Natural killer cell (primary cell): Measurements from ENCODE around the gene AURKAIP1. TPM values are rescaled to one million over a fixed set of nuclear protein-coding genes. Genes with fewer than 3 reads are reported as not detected.

ENCODE experiments used
- ATAC-seq, 3 donors: fragments of 150-1000 bp in 2 of 3; fragments of 200-7000 bp in 1 of 3; cut with Tn5 transposase; 1 replicate in 1 of 3; 2 replicates in 2 of 3; pipeline ENCODE4 v1.10.0; 2021; ENCODE audit warnings: mild to moderate bottlenecking in 2 of 3, moderate library complexity in 2 of 3
- DNase-seq, 2 donors: peaks; one replicate each; pipeline versions ENCODE4 v3.0.0 to v3.0.0-alpha.2; 2013 to 2021; ENCODE audit warnings: mixed read lengths in 1 of 2
- H3K27ac ChIP-seq: one replicate; pipeline ENCODE4 v1.5.1; 2013; ENCODE audit warnings: mild to moderate bottlenecking, low read length
- H3K27me3 ChIP-seq: one replicate; pipeline ENCODE4 v1.6.1; 2013; ENCODE audit warnings: low read length; ENCODE audit not compliant: control insufficient read depth, insufficient read depth
- H3K36me3 ChIP-seq: one replicate; pipeline ENCODE4 v1.6.1; 2013; ENCODE audit warnings: low read length; ENCODE audit not compliant: control insufficient read depth, insufficient read depth
- H3K4me1 ChIP-seq: one replicate; pipeline ENCODE4 v1.6.1; 2013; ENCODE audit warnings: low read length; ENCODE audit not compliant: control insufficient read depth, insufficient read depth
- H3K4me3 ChIP-seq: one replicate; pipeline ENCODE4 v1.5.1; 2013; ENCODE audit warnings: low read length
- H3K9me3 ChIP-seq: one replicate; pipeline ENCODE4 v1.6.1; 2013; ENCODE audit warnings: low read length; ENCODE audit not compliant: control insufficient read depth, insufficient read depth
- H3K27ac Mint-ChIP-seq, 2 donors: one replicate each; pipeline ENCODE4 v1.8.0; 2022; ENCODE audit warnings: mild to moderate bottlenecking in 2 of 2, mixed read lengths in 2 of 2, moderate library complexity in 1 of 2
- H3K27me3 Mint-ChIP-seq, 2 donors: one replicate each; pipeline ENCODE4 v1.8.0; 2022; ENCODE audit warnings: low read depth in 2 of 2, mixed read lengths in 2 of 2
- H3K36me3 Mint-ChIP-seq: one replicate; pipeline ENCODE4 v1.8.0; 2022; ENCODE audit warnings: mixed read lengths
- H3K4me1 Mint-ChIP-seq, 2 donors: one replicate each; pipeline ENCODE4 v1.8.0; 2022; ENCODE audit warnings: mixed read lengths in 2 of 2
- H3K4me3 Mint-ChIP-seq: one replicate; pipeline ENCODE4 v1.8.0; 2022; ENCODE audit warnings: mild to moderate bottlenecking, moderate library complexity, mixed read lengths
- H3K9me3 Mint-ChIP-seq, 2 donors: one replicate each; pipeline ENCODE4 v1.8.0; 2022; ENCODE audit warnings: mixed read lengths in 2 of 2
- CTCF ChIP-seq: fragments of 200-600 bp; IDR thresholded peaks from one replicate; pipeline ENCODE4 v1.8.0; 2022; ENCODE audit warnings: antibody characterized with exemption
- WGBS: methylation state at CpG from one replicate; pipeline ENCODE4 v1.1.7; 2013; ENCODE audit warnings: missing lambda C conversion rate; ENCODE audit not compliant: insufficient coverage; 5-methylcytosine and 5-hydroxymethylcytosine counted together
- intact Hi-C: fragments of 100-400 bp; cut with micrococcal nuclease; formaldehyde crosslinking; loops from one replicate; pipeline ENCODE4 v1.14.2; 2022
- total RNA-seq, 4 donors: library from RNA; stranded (reverse); fragments of 120-200 nt in 1 of 4; gene quantifications; one replicate each; pipeline versions ENCODE4 v1.2.3 to v1.2.4, GENCODE V29; 2013 to 2022

Gene AURKAIP1
- total RNA-seq, 3 donors from 2014 or later (not counting 1 experiment from before 2014, with no cell fraction given) = 60.0 to 76.3 (median 64.6) TPM

GRCh38 chr1:1342061-1342562 is 32.9 kb downstream of the AURKAIP1 start:
- Mint-ChIP-seq H3K4me1 (peaks cover 0 to 14% of the 10 kb centered on the region in 2 donors), H3K36me3 (no peaks in the 10 kb centered on the region), H3K27ac (no peak overlapping the region), H3K27me3 (no peaks in the 10 kb centered on the region), H3K4me3 (no peak overlapping the region), H3K9me3 (no peaks in the 10 kb centered on the region)
- intact Hi-C loops = no loop called here
- Histone ChIP-seq H3K27me3 (no peaks in the 10 kb centered on the region), H3K9me3 (no peaks in the 10 kb centered on the region), H3K4me3 (no peak overlapping the region), H3K36me3 (peaks cover 2% of the 10 kb centered on the region), H3K4me1 (no peaks in the 10 kb centered on the region), H3K27ac (no peak overlapping the region)
- ATAC-seq = no peak
- no peak for TF ChIP-seq CTCF
- DNase-seq = no peak
- WGBS = 98% methylated on average over 28 of the region's 28 CpGs

DNA sequence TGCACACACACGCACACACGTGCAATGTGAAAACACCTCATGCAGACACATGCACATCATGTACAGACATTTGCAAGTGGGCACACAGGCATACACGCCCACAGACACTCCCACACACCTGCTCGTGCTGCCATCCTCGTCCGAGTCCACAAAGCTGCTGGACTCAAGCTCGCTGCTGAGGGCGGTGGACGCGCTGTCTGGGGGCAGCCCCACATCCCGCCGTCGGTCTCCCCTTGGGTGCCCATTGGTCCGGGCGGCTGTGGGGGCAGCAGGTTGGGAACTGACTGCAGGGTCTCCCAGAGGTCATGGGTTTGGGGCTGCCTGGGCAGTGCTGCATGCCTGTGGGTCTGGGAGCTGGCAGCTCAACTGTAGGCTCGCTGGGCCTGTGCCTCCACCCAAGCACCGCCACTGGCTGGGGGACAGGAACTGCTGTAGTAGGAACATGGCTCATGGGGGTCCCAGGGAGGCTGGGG is 33.4 kb downstream of the AURKAIP1 start:
- intact Hi-C loops = no loop called here
- Histone ChIP-seq H3K4me1 (no peaks in the 10 kb centered on the region), H3K4me3 (no peak overlapping the region), H3K27ac (no peak overlapping the region), H3K36me3 (peaks cover 2% of the 10 kb centered on the region), H3K27me3 (no peaks in the 10 kb centered on the region), H3K9me3 (no peaks in the 10 kb centered on the region)
- WGBS = 95% methylated on average over 17 of the region's 17 CpGs
- no peaks in the 10 kb centered on the region for H3K27me3 Mint-ChIP-seq
- H3K36me3 Mint-ChIP-seq = no peaks in the 10 kb centered on the region
- no peaks in the 10 kb centered on the region for H3K9me3 Mint-ChIP-seq
- DNase-seq = no peak
- H3K4me1 Mint-ChIP-seq = peaks cover 0 to 10% of the 10 kb centered on the region in 2 donors
- no peak for ATAC-seq
- TF ChIP-seq CTCF = no peak
- H3K27ac Mint-ChIP-seq = no peak overlapping the region
- H3K4me3 Mint-ChIP-seq = no peak overlapping the region

GRCh38 chr1:1340791-1341548 is 34.0 kb downstream of the AURKAIP1 start:
- no peaks in the 10 kb centered on the region for H3K9me3 Mint-ChIP-seq
- DNase-seq (no peak), ATAC-seq (no peak)
- intact Hi-C loops = no loop called here
- H3K27me3 Mint-ChIP-seq = no peaks in the 10 kb centered on the region
- peaks cover 0 to 6% of the 10 kb centered on the region in 2 donors for H3K4me1 Mint-ChIP-seq
- Histone ChIP-seq H3K27me3 (no peaks in the 10 kb centered on the region), H3K36me3 (peaks cover 2% of the 10 kb centered on the region), H3K9me3 (no peaks in the 10 kb centered on the region), H3K4me1 (no peaks in the 10 kb centered on the region), H3K4me3 (no peak overlapping the region), H3K27ac (no peak overlapping the region)
- TF ChIP-seq CTCF = no peak
- 94% methylated on average over 36 of the region's 36 CpGs for WGBS
- no peak overlapping the region for H3K4me3 Mint-ChIP-seq
- H3K36me3 Mint-ChIP-seq = no peaks in the 10 kb centered on the region
- no peak overlapping the region for H3K27ac Mint-ChIP-seq
